Muscle layer of colon (tissue), 2 donors: ENCODE data around the gene ALDH1L1.
A peak's percentile ranks its signal among the peaks of the same experiment; 100 is the strongest.

Source experiments
- H3K27ac ChIP-seq: one replicate; pipeline ENCODE4 v1.7.0; 2013; ENCODE audit warnings: low read depth, mild to moderate bottlenecking, low read length, moderate library complexity
- H3K27me3 ChIP-seq, 2 donors: one replicate each; pipeline ENCODE4 v1.7.0; 2013; ENCODE audit warnings: low read length in 2 of 2, mild to moderate bottlenecking in 2 of 2; ENCODE audit not compliant: insufficient read depth in 2 of 2, control insufficient read depth in 1 of 2
- H3K36me3 ChIP-seq: one replicate; pipeline ENCODE4 v1.7.0; 2013; ENCODE audit warnings: mild to moderate bottlenecking, low read length; ENCODE audit not compliant: insufficient read depth
- H3K4me1 ChIP-seq: one replicate; pipeline ENCODE4 v1.7.0; 2013; ENCODE audit warnings: mild to moderate bottlenecking, low read length; ENCODE audit not compliant: insufficient read depth
- H3K4me3 ChIP-seq, 2 donors: one replicate each; pipeline ENCODE4 v1.7.0; 2013; ENCODE audit warnings: low read length in 2 of 2, low read depth in 1 of 2, mild to moderate bottlenecking in 1 of 2, moderate library complexity in 1 of 2
- H3K9ac ChIP-seq: one replicate; pipeline ENCODE4 v1.7.0; 2013; ENCODE audit warnings: low read length
- H3K9me3 ChIP-seq: one replicate; pipeline ENCODE4 v1.7.0; 2013; ENCODE audit warnings: mild to moderate bottlenecking, low read length
- donor health status: abdominal sarcoma.
- donor health status: Adenocarcinoma of cecum.

ALDH1L1 gene

GRCh38 chr3:126187920-126188319 lies 7.5 kb upstream of the ALDH1L1 start:
- no peak overlapping the region for H3K9ac ChIP-seq
- H3K36me3 ChIP-seq = no peaks in the 10 kb centered on the region
- no peaks in the 10 kb centered on the region for H3K9me3 ChIP-seq
- H3K27me3 ChIP-seq = no peaks in the 10 kb centered on the region
- no peaks in the 10 kb centered on the region for H3K4me1 ChIP-seq
- H3K27ac ChIP-seq = no peak overlapping the region
- no peak overlapping the region for H3K4me3 ChIP-seq

- H3K9me3 ChIP-seq = no peaks in the 10 kb centered on the region
- H3K4me3 ChIP-seq = no peak overlapping the region
- H3K4me1 ChIP-seq = no peaks in the 10 kb centered on the region
- no peaks in the 10 kb centered on the region for H3K27me3 ChIP-seq
- no peak overlapping the region for H3K27ac ChIP-seq
- no peaks in the 10 kb centered on the region for H3K36me3 ChIP-seq
- H3K9ac ChIP-seq = no peak overlapping the region
Observed at GRCh38 chr3:126186749-126187148, 6.4 kb upstream of the ALDH1L1 start.

- H3K4me1 ChIP-seq = no peaks in the 10 kb centered on the region
- H3K9me3 ChIP-seq = no peaks in the 10 kb centered on the region
- no peaks in the 10 kb centered on the region for H3K27me3 ChIP-seq
- no peak overlapping the region for H3K4me3 ChIP-seq
- no peak overlapping the region for H3K27ac ChIP-seq
- no peak overlapping the region for H3K9ac ChIP-seq
- H3K36me3 ChIP-seq = no peaks in the 10 kb centered on the region
Observed at GRCh38 chr3:126186271-126186670, 5.9 kb upstream of the ALDH1L1 start.

- Histone ChIP-seq H3K36me3 (no peaks in the 10 kb centered on the region), H3K9me3 (no peaks in the 10 kb centered on the region), H3K27ac (no peak overlapping the region), H3K9ac (no peak overlapping the region), H3K4me1 (no peaks in the 10 kb centered on the region), H3K4me3 (no peak overlapping the region), H3K27me3 (no peaks in the 10 kb centered on the region)
Observed at GRCh38 chr3:126184465-126185000, 4.1 kb upstream of the ALDH1L1 start.

GRCh38 chr3:126181398-126181725 lies 976 bp upstream of the ALDH1L1 start:
- peak overlapping the region; percentile 40 to 62 for H3K4me3 ChIP-seq
- no peak overlapping the region for H3K9ac ChIP-seq
- H3K9me3 ChIP-seq = no peaks in the 10 kb centered on the region
- H3K4me1 ChIP-seq = no peaks in the 10 kb centered on the region
- H3K36me3 ChIP-seq = no peaks in the 10 kb centered on the region
- no peaks in the 10 kb centered on the region for H3K27me3 ChIP-seq
- no peak overlapping the region for H3K27ac ChIP-seq

GRCh38 chr3:126179825-126180476 lies 435 bp downstream of the ALDH1L1 start:
- peak overlapping the region; percentile 5 for H3K9ac ChIP-seq
- no peak overlapping the region for H3K27ac ChIP-seq
- no peaks in the 10 kb centered on the region for H3K4me1 ChIP-seq

GRCh38 chr3:126170073-126170777 lies 10.2 kb downstream of the ALDH1L1 start:
- Histone ChIP-seq H3K36me3 (no peaks in the 10 kb centered on the region), H3K9me3 (no peaks in the 10 kb centered on the region), H3K27ac (no peak overlapping the region), H3K9ac (no peak overlapping the region), H3K4me3 (no peak overlapping the region), H3K4me1 (no peaks in the 10 kb centered on the region), H3K27me3 (peaks cover 0 to 4% of the 10 kb centered on the region in 2 donors)

More at GRCh38 chr3:126179825-126180476, 435 bp downstream of the ALDH1L1 start:
- no peaks in the 10 kb centered on the region for H3K36me3 ChIP-seq
- H3K9me3 ChIP-seq = no peaks in the 10 kb centered on the region
- peak overlapping the region; percentile 40 to 62 for H3K4me3 ChIP-seq
- no peaks in the 10 kb centered on the region for H3K27me3 ChIP-seq

- Histone ChIP-seq H3K36me3 (no peaks in the 10 kb centered on the region), H3K9ac (no peak overlapping the region), H3K9me3 (no peaks in the 10 kb centered on the region), H3K27ac (no peak overlapping the region), H3K27me3 (peaks cover 0 to 4% of the 10 kb centered on the region in 2 donors), H3K4me3 (no peak overlapping the region), H3K4me1 (no peaks in the 10 kb centered on the region)
Observed at GRCh38 chr3:126167566-126167965, 12.8 kb downstream of the ALDH1L1 start.

GRCh38 chr3:126166009-126166408 lies 14.4 kb downstream of the ALDH1L1 start:
- Histone ChIP-seq H3K4me1 (no peaks in the 10 kb centered on the region), H3K36me3 (no peaks in the 10 kb centered on the region), H3K9me3 (no peaks in the 10 kb centered on the region), H3K9ac (no peak overlapping the region), H3K4me3 (no peak overlapping the region), H3K27ac (no peak overlapping the region), H3K27me3 (peaks cover 0 to 4% of the 10 kb centered on the region in 2 donors)

- no peaks in the 10 kb centered on the region for H3K9me3 ChIP-seq
- no peaks in the 10 kb centered on the region for H3K4me1 ChIP-seq
- H3K36me3 ChIP-seq = no peaks in the 10 kb centered on the region
- H3K9ac ChIP-seq = no peak overlapping the region
- H3K4me3 ChIP-seq = no peak overlapping the region
- H3K27me3 ChIP-seq = no peaks in the 10 kb centered on the region
- no peak overlapping the region for H3K27ac ChIP-seq
Observed at GRCh38 chr3:126161309-126161708, 19.1 kb downstream of the ALDH1L1 start.

GRCh38 chr3:126160243-126161210 lies 19.9 kb downstream of the ALDH1L1 start:
- no peaks in the 10 kb centered on the region for H3K9me3 ChIP-seq
- no peaks in the 10 kb centered on the region for H3K36me3 ChIP-seq
- H3K27me3 ChIP-seq = no peaks in the 10 kb centered on the region
- no peak overlapping the region for H3K27ac ChIP-seq
- no peak overlapping the region for H3K4me3 ChIP-seq
- no peak overlapping the region for H3K9ac ChIP-seq
- H3K4me1 ChIP-seq = no peaks in the 10 kb centered on the region
